GM15510 (cell line): Measurements from ENCODE around the gene WWOX.

Source experiments
- POLR2A ChIP-seq: IDR thresholded peaks from 3 replicates; pipeline ENCODE4 v1.6.1; 2011; ENCODE audit warnings: borderline replicate concordance; ENCODE audit not compliant: insufficient read length; ENCODE audit errors: extremely low read depth

The WWOX gene

GRCh38 chr16:78288888-78289287 is 189.4 kb downstream of the WWOX start:
- TF ChIP-seq POLR2A: no peak

GRCh38 chr16:78289373-78289772 is 189.9 kb downstream of the WWOX start:
- TF ChIP-seq POLR2A: no peak

GRCh38 chr16:78289844-78290277 is 190.4 kb downstream of the WWOX start:
- no peak for TF ChIP-seq POLR2A

- TF ChIP-seq POLR2A: no peak
These were observed 190.9 kb downstream of the WWOX start for GRCh38 chr16:78290395-78290794.

- TF ChIP-seq POLR2A: no peak
These were observed 191.6 kb downstream of the WWOX start for GRCh38 chr16:78290872-78291591.

GRCh38 chr16:78291604-78292003 is 192.2 kb downstream of the WWOX start:
- TF ChIP-seq POLR2A: no peak

GRCh38 chr16:78292086-78292843 is 192.8 kb downstream of the WWOX start:
- no peak for TF ChIP-seq POLR2A

- no peak for TF ChIP-seq POLR2A
These were observed 193.5 kb downstream of the WWOX start for GRCh38 chr16:78292844-78293380.

GRCh38 chr16:78294538-78295225 is 195.2 kb downstream of the WWOX start:
- TF ChIP-seq POLR2A: no peak

GRCh38 chr16:78297066-78297666 is 197.7 kb downstream of the WWOX start:
- no peak for TF ChIP-seq POLR2A

GRCh38 chr16:78298986-78299385 is 199.5 kb downstream of the WWOX start:
- no peak for TF ChIP-seq POLR2A

- TF ChIP-seq POLR2A: no peak
These were observed 201.0 kb downstream of the WWOX start for GRCh38 chr16:78300469-78300868.

GRCh38 chr16:78303946-78304345 is 204.5 kb downstream of the WWOX start:
- no peak for TF ChIP-seq POLR2A

GRCh38 chr16:78306361-78306760 is 206.9 kb downstream of the WWOX start:
- TF ChIP-seq POLR2A: no peak
